Tibial nerve (tissue), 4 donors: Measurements from ENCODE around the gene UBE4A. TPM values are rescaled to one million over a fixed set of nuclear protein-coding genes. Genes with fewer than 3 reads are reported as not detected.

Source experiments
- DNase-seq, 2 donors: peaks; one replicate each; pipeline ENCODE4 v3.0.0-alpha.2; 2019; ENCODE audit warnings: low spot score in 2 of 2
- H3K27ac ChIP-seq, 4 donors: fragments of 200-600 bp; sonication (generic) in 3 of 4; one replicate each; pipeline ENCODE4 v1.5.1; 2017 to 2019; ENCODE audit warnings: mild to moderate bottlenecking in 1 of 4
- H3K27me3 ChIP-seq, 2 donors: fragments of 200-600 bp; sonication (generic) in 1 of 2; one replicate each; pipeline versions ENCODE4 v1.5.1 to v1.6.0; 2017 to 2019
- H3K36me3 ChIP-seq, 3 donors: fragments of 200-600 bp; sonication (generic); one replicate each; pipeline ENCODE4 v1.5.1; 2018 to 2019
- H3K4me1 ChIP-seq, 4 donors: fragments of 200-600 bp; sonication (generic) in 3 of 4; one replicate each; pipeline ENCODE4 v1.5.1; 2017 to 2019
- H3K4me3 ChIP-seq, 4 donors: fragments of 200-600 bp; sonication (generic) in 3 of 4; one replicate each; pipeline ENCODE4 v1.5.1; 2017 to 2019; ENCODE audit warnings: mild to moderate bottlenecking in 1 of 4, moderate library complexity in 1 of 4
- H3K9me3 ChIP-seq, 4 donors: fragments of 200-600 bp; sonication (generic) in 3 of 4; one replicate each; pipeline ENCODE4 v1.5.1; 2017 to 2019
- CTCF ChIP-seq, 5 experiments: fragments of 200-600 bp in 3 of 5; fragments of 450-650 bp in 2 of 5; sonication (generic) in 3 of 5; IDR thresholded peaks; one replicate each; pipeline ENCODE4 v1.5.1; 2016 to 2019; ENCODE audit warnings: antibody characterized with exemption in 5 of 5, mild to moderate bottlenecking in 3 of 5, moderate library complexity in 2 of 5
- EP300 ChIP-seq, 2 donors: sonication (generic); formaldehyde crosslinking; IDR thresholded peaks; one replicate each; pipeline ENCODE4 v1.6.1; 2017; ENCODE audit warnings: antibody characterized with exemption in 2 of 2, mild to moderate bottlenecking in 1 of 2
- POLR2A ChIP-seq, 2 donors: fragments of 450-650 bp; IDR thresholded peaks; one replicate each; pipeline ENCODE4 v1.6.1; 2017; ENCODE audit warnings: antibody characterized with exemption in 2 of 2, mild to moderate bottlenecking in 2 of 2, moderate library complexity in 2 of 2
- WGBS, 2 donors: methylation state at CpG; one replicate each; pipeline ENCODE4 v1.1.5; 2018; 5-methylcytosine and 5-hydroxymethylcytosine counted together
- total RNA-seq, 4 donors: library from RNA; depleted of rRNA; stranded (reverse); fragments of >200 nt; gene quantifications; one replicate each; pipeline ENCODE4 v1.1.0, GENCODE V29; 2016

UBE4A gene
- total RNA-seq, 4 donors from 2014 or later, result 38.4 to 48.5 (median 41.4) TPM

GRCh38 chr11:118441770-118442275, 82.4 kb downstream of the UBE4A start:
- no peak overlapping the region for H3K4me3 ChIP-seq
- WGBS, 2 donors, result 29 to 38% methylated on average over 3 of the region's 3 CpGs
- H3K27ac ChIP-seq, result no peak overlapping the region
- no peaks in the 10 kb centered on the region for H3K36me3 ChIP-seq
- no peaks in the 10 kb centered on the region for H3K27me3 ChIP-seq
- H3K4me1 ChIP-seq, result peaks cover 0 to 90% (median 43%) of the 10 kb centered on the region in 4 donors
- H3K9me3 ChIP-seq, result no peaks in the 10 kb centered on the region
- no peak for TF ChIP-seq POLR2A (IDR thresholded peaks at IDR 0.05)
- no peak for TF ChIP-seq CTCF (IDR thresholded peaks at IDR 0.05)
- TF ChIP-seq EP300 (IDR thresholded peaks at IDR 0.05), result no peak
- DNase-seq, result no peak

GRCh38 chr11:118442301-118442700, 82.9 kb downstream of the UBE4A start:
- no peak for TF ChIP-seq CTCF (IDR thresholded peaks at IDR 0.05)
- TF ChIP-seq POLR2A (IDR thresholded peaks at IDR 0.05), result no peak
- no peak for TF ChIP-seq EP300 (IDR thresholded peaks at IDR 0.05)
- no peak overlapping the region for H3K4me3 ChIP-seq
- WGBS, 2 donors, result 68 to 75% methylated on average over 3 of the region's 3 CpGs
- H3K9me3 ChIP-seq, result no peaks in the 10 kb centered on the region
- no peaks in the 10 kb centered on the region for H3K36me3 ChIP-seq
- peaks cover 0 to 93% (median 43%) of the 10 kb centered on the region in 4 donors for H3K4me1 ChIP-seq
- no peak for DNase-seq
- H3K27me3 ChIP-seq, result no peaks in the 10 kb centered on the region
- H3K27ac ChIP-seq, result no peak overlapping the region

GRCh38 chr11:118442908-118443589, 83.6 kb downstream of the UBE4A start:
- Histone ChIP-seq H3K36me3 (no peaks in the 10 kb centered on the region), H3K27ac (no peak overlapping the region), H3K9me3 (no peaks in the 10 kb centered on the region), H3K4me1 (peaks cover 0 to 93% (median 45%) of the 10 kb centered on the region in 4 donors), H3K4me3 (no peak overlapping the region), H3K27me3 (no peaks in the 10 kb centered on the region)
- no peak for TF ChIP-seq EP300 (IDR thresholded peaks at IDR 0.05)
- TF ChIP-seq POLR2A (IDR thresholded peaks at IDR 0.05), result no peak
- TF ChIP-seq CTCF (IDR thresholded peaks at IDR 0.05), result no peak
- no peak for DNase-seq
- 77 to 80% methylated on average over 4 of the region's 4 CpGs for WGBS, 2 donors

GRCh38 chr11:118443590-118444218, 84.3 kb downstream of the UBE4A start:
- Histone ChIP-seq H3K4me3 (no peak overlapping the region), H3K27ac (no peak overlapping the region), H3K4me1 (peaks cover 0 to 94% (median 46%) of the 10 kb centered on the region in 4 donors), H3K9me3 (no peaks in the 10 kb centered on the region), H3K27me3 (no peaks in the 10 kb centered on the region), H3K36me3 (no peaks in the 10 kb centered on the region)
- DNase-seq, result no peak
- TF ChIP-seq EP300 (IDR thresholded peaks at IDR 0.05) (no peak), POLR2A (IDR thresholded peaks at IDR 0.05) (no peak)
- 69 to 79% methylated on average over 2 of the region's 2 CpGs for WGBS, 2 donors

GRCh38 chr11:118447423-118447822, 88.0 kb downstream of the UBE4A start:
- TF ChIP-seq CTCF (IDR thresholded peaks at IDR 0.05) (no peak), POLR2A (IDR thresholded peaks at IDR 0.05) (no peak), EP300 (IDR thresholded peaks at IDR 0.05) (no peak)
- H3K27ac ChIP-seq, result no peak overlapping the region
- no peaks in the 10 kb centered on the region for H3K9me3 ChIP-seq
- WGBS, 2 donors, result 72 to 75% methylated on average over 4 of the region's 4 CpGs
- peaks cover 0 to 77% (median 19%) of the 10 kb centered on the region in 4 donors for H3K4me1 ChIP-seq
- DNase-seq, result no peak
- H3K27me3 ChIP-seq, result no peaks in the 10 kb centered on the region
- no peak overlapping the region for H3K4me3 ChIP-seq
- peaks cover 0 to 4% (median 0%) of the 10 kb centered on the region in 3 donors for H3K36me3 ChIP-seq
